RWPE2 (cell line): Measurements from ENCODE around the gene AGBL4.

Experiments
- ATAC-seq: fragments of 200-7000 bp; cut with Tn5 transposase; 3 replicates; pipeline ENCODE4 v1.9.1; 2021; ENCODE audit warnings: low read depth
- DNase-seq: peaks from one replicate; pipeline ENCODE4 v3.0.0-alpha.2; 2020; ENCODE audit warnings: low spot score
- H3K27ac ChIP-seq: fragments of 450-650 bp; 2 replicates; pipeline ENCODE4 v1.5.1; 2017; ENCODE audit warnings: mild to moderate bottlenecking; ENCODE audit not compliant: poor library complexity, severe bottlenecking
- H3K27me3 ChIP-seq: fragments of 250-450 bp; sonication (Bioruptor Pico); 2 replicates; pipeline ENCODE4 v1.5.1; 2021; ENCODE audit warnings: mild to moderate bottlenecking, moderate library complexity; ENCODE audit not compliant: insufficient read depth, poor library complexity, severe bottlenecking
- H3K36me3 ChIP-seq: fragments of 250-450 bp; sonication (Bioruptor Pico); 2 replicates; pipeline ENCODE4 v1.5.1; 2020; ENCODE audit warnings: low read depth, mild to moderate bottlenecking, moderate library complexity
- H3K4me1 ChIP-seq: fragments of 250-450 bp; sonication (Bioruptor Pico); 2 replicates; pipeline ENCODE4 v1.5.1; 2021; ENCODE audit warnings: mild to moderate bottlenecking, moderate library complexity; ENCODE audit not compliant: insufficient read depth, poor library complexity, severe bottlenecking
- H3K4me3 ChIP-seq: fragments of 250-450 bp; sonication (Bioruptor Pico); 2 replicates; pipeline ENCODE4 v1.5.1; 2021; ENCODE audit warnings: mild to moderate bottlenecking, moderate library complexity; ENCODE audit not compliant: severe bottlenecking
- H3K9me3 ChIP-seq: fragments of 250-450 bp; sonication (Bioruptor Pico); 2 replicates; pipeline ENCODE4 v1.5.1; 2021; ENCODE audit warnings: mild to moderate bottlenecking, moderate library complexity; ENCODE audit not compliant: severe bottlenecking
- CTCF ChIP-seq: fragments of 450-650 bp; IDR thresholded peaks from one replicate; pipeline ENCODE4 v1.5.1; 2017; ENCODE audit warnings: mild to moderate bottlenecking, moderate library complexity; ENCODE audit not compliant: poor library complexity, severe bottlenecking

Gene AGBL4

GRCh38 chr1:48889082-48889481 is 1134.7 kb downstream of the AGBL4 start:
- Histone ChIP-seq H3K4me3 (no peak overlapping the region), H3K4me1 (no peaks in the 10 kb centered on the region), H3K27me3 (no peaks in the 10 kb centered on the region), H3K36me3 (no peaks in the 10 kb centered on the region), H3K9me3 (no peaks in the 10 kb centered on the region), H3K27ac (no peak overlapping the region)
- no peak for TF ChIP-seq CTCF
- DNase-seq (no peak), ATAC-seq (no peak)

GRCh38 chr1:48887796-48888195 is 1136.0 kb downstream of the AGBL4 start:
- no peak overlapping the region for H3K4me3 ChIP-seq
- H3K4me1 ChIP-seq = no peaks in the 10 kb centered on the region
- ATAC-seq (no peak), DNase-seq (no peak)
- no peaks in the 10 kb centered on the region for H3K9me3 ChIP-seq
- no peaks in the 10 kb centered on the region for H3K36me3 ChIP-seq
- no peaks in the 10 kb centered on the region for H3K27me3 ChIP-seq
- no peak overlapping the region for H3K27ac ChIP-seq
- no peak for TF ChIP-seq CTCF

GRCh38 chr1:48882020-48882419 is 1141.7 kb downstream of the AGBL4 start:
- H3K36me3 ChIP-seq = no peaks in the 10 kb centered on the region
- no peaks in the 10 kb centered on the region for H3K9me3 ChIP-seq
- TF ChIP-seq CTCF = no peak
- no peak overlapping the region for H3K4me3 ChIP-seq
- no peak overlapping the region for H3K27ac ChIP-seq
- ATAC-seq (no peak), DNase-seq (no peak)
- no peaks in the 10 kb centered on the region for H3K27me3 ChIP-seq
- peaks cover 14% of the 10 kb centered on the region for H3K4me1 ChIP-seq

GRCh38 chr1:48878191-48878940 is 1145.4 kb downstream of the AGBL4 start:
- TF ChIP-seq CTCF = no peak
- Histone ChIP-seq H3K27me3 (no peaks in the 10 kb centered on the region), H3K4me3 (no peak overlapping the region), H3K4me1 (peaks cover 25% of the 10 kb centered on the region), H3K9me3 (no peaks in the 10 kb centered on the region), H3K36me3 (no peaks in the 10 kb centered on the region), H3K27ac (peak overlapping the region; percentile 51)
- no peak for DNase-seq
- peak; percentile 98 for ATAC-seq

GRCh38 chr1:48876330-48876785 is 1147.4 kb downstream of the AGBL4 start:
- Histone ChIP-seq H3K36me3 (no peaks in the 10 kb centered on the region), H3K4me3 (no peak overlapping the region), H3K9me3 (no peaks in the 10 kb centered on the region), H3K27me3 (no peaks in the 10 kb centered on the region), H3K27ac (peak overlapping the region; percentile 26), H3K4me1 (peaks cover 25% of the 10 kb centered on the region)
- DNase-seq = no peak
- no peak for TF ChIP-seq CTCF
- peak; percentile 62 for ATAC-seq
